Measurements from ENCODE around the gene GLRX3. TPM values are rescaled to one million over a fixed set of nuclear protein-coding genes. Genes with fewer than 3 reads are reported as not detected.

The GLRX3 gene
- total and polyA plus RNA-seq, 2 donors (not counting 1 experiment from before 2014, with no cell fraction given): 26.9 to 45.4 TPM

GRCh38 chr10:130141038-130141437 is 4.8 kb downstream of the GLRX3 start:
- H3K4me1 ChIP-seq (ENCODE audit: control insufficient read depth in 2 of 2, insufficient read depth in 2 of 2, low read length in 2 of 2): peaks cover 48 to 51% of the 10 kb centered on the region in 2 donors
- ATAC-seq (ENCODE audit: low read depth) (no peak), DNase-seq (no peak)
- H3K79me2 ChIP-seq (ENCODE audit: control insufficient read depth, insufficient read depth, low read length): peaks cover 98% of the 10 kb centered on the region
- H3K4me2 ChIP-seq (replicated peaks; ENCODE audit: low read depth, low read length, poor library complexity, severe bottlenecking): peak overlapping the region; percentile 53
- CTCF ChIA-PET: interaction anchor here (1.1 to 1.5 kb wide), 3 partner anchors 10 to 14 kb away, joined by 4 to 5 read pairs (median 4); no protein-coding TSS in a partner anchor
- no peaks in the 10 kb centered on the region for H3K9me3 Mint-ChIP-seq (ENCODE audit: insufficient read depth)
- TF ChIP-seq EZH2 (IDR thresholded peaks at IDR 0.05; ENCODE audit: borderline replicate concordance, insufficient read depth, low read depth, low read length, poor library complexity, severe bottlenecking) (no peak), CTCF (IDR thresholded peaks at IDR 0.05) (no peak)
- peaks cover 60% of the 10 kb centered on the region for H3K4me1 Mint-ChIP-seq
- H3K9me3 ChIP-seq (ENCODE audit: control extremely low read depth in 1 of 3, control insufficient read depth in 2 of 3, insufficient read depth in 1 of 3, low read length in 2 of 3): no peaks in the 10 kb centered on the region
- no peaks in the 10 kb centered on the region for H3K27me3 Mint-ChIP-seq
- H3K4me3 Mint-ChIP-seq: peak overlapping the region; percentile 46
- H3K9ac ChIP-seq (ENCODE audit: low read length): peak overlapping the region; percentile 39
- intact Hi-C loops (cut with micrococcal nuclease): no loop called here
- H3K27ac ChIP-seq (ENCODE audit: low read length in 2 of 2): peak overlapping the region; percentile 47 to 70
- 67% methylated on average over 2 of the region's 4 CpGs for WGBS (ENCODE audit: insufficient coverage)
- no peaks in the 10 kb centered on the region for H3K27me3 ChIP-seq (replicated peaks in 1 of 4; ENCODE audit: control extremely low read depth in 1 of 4, control insufficient read depth in 3 of 4, insufficient read depth in 4 of 4, low read length in 3 of 4)
- no peak overlapping the region for H2AFZ ChIP-seq (ENCODE audit: insufficient read depth, low read depth, low read length, poor library complexity, severe bottlenecking)
- peaks cover 62% of the 10 kb centered on the region for H4K20me1 ChIP-seq (ENCODE audit: control insufficient read depth, insufficient read depth, low read length, poor library complexity, severe bottlenecking)
- POLR2A ChIA-PET: no interaction called here
- no peak overlapping the region for H3K4me3 ChIP-seq (ENCODE audit: control extremely low read depth in 1 of 5, extremely low read depth in 1 of 5, insufficient read depth in 1 of 5, low read depth in 2 of 5, low read length in 4 of 5)
- no peaks in the 10 kb centered on the region for H3K36me3 ChIP-seq (replicated peaks in 1 of 2; ENCODE audit: control extremely low read depth in 1 of 2, control insufficient read depth in 1 of 2, extremely low read depth in 1 of 2, insufficient read depth in 2 of 2, low read length in 1 of 2)
- H3K27ac Mint-ChIP-seq: peak overlapping the region; percentile 66

DNA sequence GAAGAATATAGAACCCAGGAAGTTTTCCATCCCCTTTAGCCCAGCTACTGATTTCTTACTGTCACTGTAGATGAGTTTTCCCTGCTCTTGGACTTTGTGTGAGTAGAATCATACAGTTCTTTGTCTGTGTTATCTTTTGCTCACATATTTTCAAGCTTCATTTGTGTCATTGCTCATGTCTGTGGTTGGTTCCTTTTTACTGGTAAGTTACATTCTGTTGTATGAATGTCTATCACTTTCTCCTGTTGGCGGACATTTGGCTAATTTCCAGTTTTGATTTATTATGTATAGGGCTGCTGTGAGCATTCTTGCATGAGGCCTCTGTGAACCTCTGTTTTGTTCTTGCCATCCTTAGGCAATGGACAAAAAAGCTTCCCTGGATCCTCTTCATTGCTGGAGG is 5.3 kb downstream of the GLRX3 start:
- ChIA-PET CTCF (interaction anchor here (1.1 to 1.5 kb wide), 3 partner anchors 10 to 14 kb away, joined by 4 to 5 read pairs (median 4); no protein-coding TSS in a partner anchor), POLR2A (interaction anchor here (1.1 kb wide), 1 partner anchor 30 kb away, joined by 3 read pairs; no protein-coding TSS in a partner anchor)
- no peaks in the 10 kb centered on the region for H3K9me3 ChIP-seq (ENCODE audit: control extremely low read depth in 1 of 3, control insufficient read depth in 2 of 3, insufficient read depth in 1 of 3, low read length in 2 of 3)
- intact Hi-C loops (cut with micrococcal nuclease): no loop called here
- H3K4me2 ChIP-seq (replicated peaks; ENCODE audit: low read depth, low read length, poor library complexity, severe bottlenecking): peak overlapping the region; percentile 53
- peaks cover 98% of the 10 kb centered on the region for H3K79me2 ChIP-seq (ENCODE audit: control insufficient read depth, insufficient read depth, low read length)
- ATAC-seq (ENCODE audit: low read depth) (no peak), DNase-seq (no peak)
- no peaks in the 10 kb centered on the region for H3K27me3 Mint-ChIP-seq
- no peaks in the 10 kb centered on the region for H3K9me3 Mint-ChIP-seq (ENCODE audit: insufficient read depth)
- H3K9ac ChIP-seq (ENCODE audit: low read length): peak overlapping the region; percentile 39
- H3K36me3 ChIP-seq (replicated peaks in 1 of 2; ENCODE audit: control extremely low read depth in 1 of 2, control insufficient read depth in 1 of 2, extremely low read depth in 1 of 2, insufficient read depth in 2 of 2, low read length in 1 of 2): peaks cover 1 to 3% of the 10 kb centered on the region in 2 experiments
- H2AFZ ChIP-seq (ENCODE audit: insufficient read depth, low read depth, low read length, poor library complexity, severe bottlenecking): no peak overlapping the region
- peak overlapping the region; percentile 66 for H3K27ac Mint-ChIP-seq
- no peaks in the 10 kb centered on the region for H3K27me3 ChIP-seq (replicated peaks in 1 of 4; ENCODE audit: control extremely low read depth in 1 of 4, control insufficient read depth in 3 of 4, insufficient read depth in 4 of 4, low read length in 3 of 4)
- H3K4me3 ChIP-seq (ENCODE audit: control extremely low read depth in 1 of 5, extremely low read depth in 1 of 5, insufficient read depth in 1 of 5, low read depth in 2 of 5, low read length in 4 of 5): peak overlapping the region in 1 of 5 experiments; percentile 3
- H3K27ac ChIP-seq (ENCODE audit: low read length in 2 of 2): peak overlapping the region; percentile 47 to 70
- peak overlapping the region; percentile 46 for H3K4me3 Mint-ChIP-seq
- H3K4me1 Mint-ChIP-seq: peaks cover 63% of the 10 kb centered on the region
- no peak for TF ChIP-seq EZH2 (IDR thresholded peaks at IDR 0.05; ENCODE audit: borderline replicate concordance, insufficient read depth, low read depth, low read length, poor library complexity, severe bottlenecking)
- no peak for TF ChIP-seq CTCF (IDR thresholded peaks at IDR 0.05)
- 78% methylated on average over 1 of the region's 1 CpG for WGBS (ENCODE audit: insufficient coverage)
- peaks cover 52 to 55% of the 10 kb centered on the region in 2 donors for H3K4me1 ChIP-seq (ENCODE audit: control insufficient read depth in 2 of 2, insufficient read depth in 2 of 2, low read length in 2 of 2)
- H4K20me1 ChIP-seq (ENCODE audit: control insufficient read depth, insufficient read depth, low read length, poor library complexity, severe bottlenecking): peaks cover 67% of the 10 kb centered on the region
